ENCODE results near the gene SUMO3.

Gene SUMO3

GRCh38 chr21:44817914-44818639 lies at the start of gene SUMO3:
Gene SUMO3 (minus strand): TSS chr21:44818062. CDS start chr21:44817968, 94 bp downstream.
- DNase-seq (ENCODE audit: low read depth in 2 of 2, low spot score in 1 of 2), result peak; percentile 54 to 65

- no peak for DNase-seq (ENCODE audit: low read depth in 2 of 2, low spot score in 1 of 2)
Observed at GRCh38 chr21:44867464-44867863, 49.6 kb upstream of the SUMO3 start.

- DNase-seq (ENCODE audit: low read depth in 2 of 2, low spot score in 1 of 2), result no peak
Observed at GRCh38 chr21:44866780-44867179, 48.9 kb upstream of the SUMO3 start.

- no peak for DNase-seq (ENCODE audit: low read depth in 2 of 2, low spot score in 1 of 2)
Observed at GRCh38 chr21:44865561-44866280, 47.9 kb upstream of the SUMO3 start.

GRCh38 chr21:44862869-44863685 lies 45.2 kb upstream of the SUMO3 start:
- DNase-seq (ENCODE audit: low read depth in 2 of 2, low spot score in 1 of 2), result no peak

- DNase-seq (ENCODE audit: low read depth in 2 of 2, low spot score in 1 of 2), result no peak
Observed at GRCh38 chr21:44858791-44859190, 40.9 kb upstream of the SUMO3 start.

GRCh38 chr21:44858291-44858690 lies 40.4 kb upstream of the SUMO3 start:
- no peak for DNase-seq (ENCODE audit: low read depth in 2 of 2, low spot score in 1 of 2)

GRCh38 chr21:44857127-44857892 lies 39.4 kb upstream of the SUMO3 start:
- DNase-seq (ENCODE audit: low read depth in 2 of 2, low spot score in 1 of 2), result no peak

- no peak for DNase-seq (ENCODE audit: low read depth in 2 of 2, low spot score in 1 of 2)
Observed at GRCh38 chr21:44856131-44856530, 38.3 kb upstream of the SUMO3 start.

- no peak for DNase-seq (ENCODE audit: low read depth in 2 of 2, low spot score in 1 of 2)
Observed at GRCh38 chr21:44855572-44855971, 37.7 kb upstream of the SUMO3 start.

- DNase-seq (ENCODE audit: low read depth in 2 of 2, low spot score in 1 of 2), result no peak
Observed at GRCh38 chr21:44854664-44855446, 37.0 kb upstream of the SUMO3 start.

- no peak for DNase-seq (ENCODE audit: low read depth in 2 of 2, low spot score in 1 of 2)
Observed at GRCh38 chr21:44854391-44854663, 36.5 kb upstream of the SUMO3 start.

- no peak for DNase-seq (ENCODE audit: low read depth in 2 of 2, low spot score in 1 of 2)
Observed at GRCh38 chr21:44853601-44854390, 35.9 kb upstream of the SUMO3 start.

- no peak for DNase-seq (ENCODE audit: low read depth in 2 of 2, low spot score in 1 of 2)
Observed at GRCh38 chr21:44850905-44851657, 33.2 kb upstream of the SUMO3 start.

- DNase-seq (ENCODE audit: low read depth in 2 of 2, low spot score in 1 of 2), result no peak
Observed at GRCh38 chr21:44850208-44850800, 32.4 kb upstream of the SUMO3 start.

GRCh38 chr21:44849616-44850130 lies 31.8 kb upstream of the SUMO3 start:
- DNase-seq (ENCODE audit: low read depth in 2 of 2, low spot score in 1 of 2), result no peak

GRCh38 chr21:44848821-44849521 lies 31.1 kb upstream of the SUMO3 start:
- no peak for DNase-seq (ENCODE audit: low read depth in 2 of 2, low spot score in 1 of 2)
